GM18505 (cell line): ENCODE data around the gene BTG2.
A peak's percentile ranks its signal among the peaks of the same experiment; 100 is the strongest.
"Not testable (repeated sequence)": the region's sequence is repeated elsewhere in the genome, so short reads cannot be mapped to it uniquely, and the experiment has no call there.

Experiments
- ATAC-seq: cut with Tn5 transposase; IDR thresholded peaks from one replicate; pipeline ENCODE4 v1.9.1; 2021; ENCODE audit not compliant: unreplicated experiment
- POLR2A ChIP-seq: IDR thresholded peaks from 4 replicates; pipeline ENCODE4 v1.6.1; 2011; ENCODE audit warnings: borderline replicate concordance; ENCODE audit not compliant: insufficient read depth, insufficient read length; ENCODE audit errors: extremely low read depth

BTG2 gene

GRCh38 chr1:203291201-203292096 is 13.9 kb upstream of the BTG2 start:
- ATAC-seq: no peak
- no peak for TF ChIP-seq POLR2A

DNA sequence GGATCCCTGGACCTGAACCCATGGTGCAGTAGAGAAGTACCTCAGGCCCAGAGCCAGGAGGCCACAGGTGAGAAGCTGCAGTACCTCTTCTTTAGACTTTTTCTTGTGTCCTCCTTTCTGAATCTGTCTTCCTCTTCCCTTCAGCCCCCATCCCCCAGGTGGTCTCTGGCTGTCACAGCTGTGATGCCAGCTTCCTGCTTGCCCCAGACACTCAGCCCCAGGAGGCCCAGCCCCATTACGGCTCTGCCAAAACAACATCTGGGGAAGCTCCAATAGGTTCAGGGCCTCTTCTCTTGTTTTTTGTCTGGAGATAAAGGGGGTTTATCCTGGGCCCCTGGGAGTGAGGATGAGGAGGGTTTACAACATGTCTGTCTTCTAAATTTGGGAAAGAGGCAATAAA is 9.5 kb upstream of the BTG2 start:
- TF ChIP-seq POLR2A: no peak
- no peak for ATAC-seq

DNA sequence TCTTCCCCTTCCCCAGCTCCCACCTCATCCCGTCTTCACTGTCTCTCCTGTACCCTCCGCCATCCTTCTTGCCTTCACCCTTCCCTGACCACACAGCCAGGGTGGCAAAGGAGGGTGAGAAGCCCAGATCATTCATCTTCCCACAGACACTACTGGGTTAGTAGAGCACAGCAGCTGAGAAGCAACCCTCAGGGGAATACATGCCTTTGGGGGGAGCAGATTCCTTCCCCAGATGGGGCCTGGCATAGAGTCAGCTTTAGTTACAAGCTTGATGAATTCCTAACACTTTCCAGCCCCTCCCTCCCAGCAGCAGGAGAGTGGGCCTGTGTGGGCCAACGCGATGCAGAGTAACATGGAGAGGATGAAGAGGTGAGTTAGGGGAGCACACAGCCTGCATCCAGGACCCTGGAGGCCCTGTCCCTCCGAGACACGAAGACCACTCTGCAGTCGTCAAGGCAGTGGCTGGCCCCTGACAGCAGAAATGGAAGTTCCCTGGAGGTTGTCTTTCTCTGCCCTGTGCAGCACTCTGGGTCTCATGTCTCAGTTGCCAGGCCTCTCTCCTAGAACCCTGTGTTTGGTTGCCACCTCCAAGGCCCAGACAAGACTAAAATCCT is 8.8 kb upstream of the BTG2 start:
- ATAC-seq: no peak
- no peak for TF ChIP-seq POLR2A

DNA sequence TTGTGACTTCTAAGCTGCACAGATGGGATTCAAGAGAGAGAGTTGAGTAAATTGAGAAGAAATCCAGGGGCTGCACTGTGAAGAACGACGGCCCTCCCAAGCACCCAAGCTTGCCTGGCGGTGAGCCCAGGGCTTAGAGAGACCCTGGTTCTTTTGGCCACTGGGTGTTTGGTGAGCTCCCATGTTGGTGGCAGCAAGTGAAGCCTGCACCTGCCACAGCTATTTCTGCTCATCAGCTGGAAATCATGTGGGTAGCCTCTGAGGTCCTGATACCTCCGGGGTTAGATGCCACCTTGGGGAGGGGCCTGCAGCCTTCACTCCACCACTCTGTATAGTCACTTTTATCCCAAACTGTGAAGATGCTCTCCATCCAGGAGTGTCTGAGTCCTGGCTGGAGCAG is 6.2 kb upstream of the BTG2 start:
- TF ChIP-seq POLR2A: peak; percentile 61
- no peak for ATAC-seq

DNA sequence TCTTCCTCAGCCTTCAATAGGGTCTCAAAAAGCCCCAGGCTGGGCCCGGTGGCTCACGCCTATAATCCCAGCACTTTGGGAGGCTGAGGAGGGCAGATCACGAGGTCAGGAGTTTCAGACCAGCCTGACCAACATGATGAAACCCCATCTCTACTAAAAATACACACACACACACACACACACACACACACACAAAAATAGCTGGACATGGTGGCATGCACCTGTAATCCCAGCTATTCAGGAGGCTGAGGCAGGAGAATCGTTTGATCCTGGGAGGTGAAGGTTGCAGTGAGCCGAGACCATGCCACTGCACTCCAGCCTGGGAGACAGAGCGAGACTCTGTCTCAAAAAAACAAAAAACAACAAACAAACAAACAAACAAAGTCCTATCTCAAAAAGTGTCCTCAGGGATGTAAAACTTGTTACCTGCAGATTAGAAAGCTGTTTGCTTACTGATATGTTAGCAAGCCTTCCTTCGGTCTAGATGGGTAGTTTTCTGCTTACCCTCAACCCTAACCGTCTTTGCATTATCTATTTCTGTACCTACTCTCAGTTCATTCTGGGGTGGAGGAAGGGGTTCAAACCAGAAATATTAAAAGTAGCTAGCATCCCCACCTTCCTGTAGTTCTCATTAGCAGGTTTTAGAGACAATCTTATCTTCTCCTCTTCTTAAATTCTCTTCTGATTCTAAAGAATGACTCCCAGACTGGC is 5.4 kb upstream of the BTG2 start:
- not testable (repeated sequence) for ATAC-seq
- peak; percentile 31 for TF ChIP-seq POLR2A

DNA sequence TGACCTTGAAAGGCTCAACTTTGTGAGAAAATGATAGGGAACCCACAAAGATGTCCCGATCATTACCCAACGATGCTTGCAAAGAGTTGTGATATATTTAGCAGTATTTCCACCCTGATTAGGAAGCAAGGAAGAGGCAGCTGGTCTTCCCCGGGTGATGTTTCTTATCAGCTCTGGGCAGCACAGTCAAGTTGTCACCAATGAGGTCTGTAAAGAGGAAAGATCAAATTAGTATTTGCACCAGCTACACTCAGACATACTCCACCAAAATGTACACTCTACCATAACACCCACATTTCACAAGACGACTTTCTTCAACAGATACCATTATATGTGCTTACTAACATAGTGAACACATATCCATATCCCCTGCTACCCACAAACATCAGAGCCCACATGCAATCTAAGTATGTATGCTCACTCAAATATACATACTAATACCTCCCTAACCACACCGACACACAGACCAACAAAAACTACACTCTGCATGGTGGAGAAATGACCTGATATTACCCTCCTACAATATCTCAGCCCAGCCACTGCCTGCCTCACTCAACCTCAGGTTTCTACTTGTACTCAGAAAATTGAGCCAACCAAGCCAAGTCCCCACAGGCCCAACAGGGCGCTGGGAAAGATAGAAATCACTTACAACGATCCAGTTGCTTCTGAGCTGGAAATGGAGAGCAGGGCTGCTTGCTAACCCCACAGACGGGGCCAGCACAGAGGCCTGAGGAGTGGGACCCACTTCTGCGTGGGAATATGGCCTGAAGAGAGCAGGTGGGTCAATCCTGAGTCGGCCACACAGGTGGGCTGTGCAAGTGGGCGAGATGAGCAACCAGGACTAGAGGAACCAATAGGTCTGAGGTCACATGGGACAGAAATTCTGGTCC is 4.6 kb upstream of the BTG2 start:
- no peak for ATAC-seq
- peak; percentile 38 for TF ChIP-seq POLR2A

DNA sequence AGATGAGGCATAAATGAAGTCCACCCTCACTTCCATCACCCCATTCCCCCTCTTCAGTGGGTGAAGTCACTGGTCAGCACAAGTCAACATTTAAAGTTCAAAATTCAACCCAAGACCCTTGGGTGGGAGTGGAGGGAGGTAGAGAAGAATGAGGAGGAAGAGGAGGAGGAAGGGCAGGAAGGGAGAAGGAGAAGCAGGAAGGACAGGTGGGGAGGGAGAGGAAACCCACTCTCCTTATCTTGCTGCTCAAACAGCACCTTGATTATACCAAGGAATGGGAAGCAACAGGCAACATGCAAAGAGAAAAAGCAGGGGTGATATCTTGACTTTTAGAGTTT is 4.0 kb upstream of the BTG2 start:
- no peak for ATAC-seq
- no peak for TF ChIP-seq POLR2A

DNA sequence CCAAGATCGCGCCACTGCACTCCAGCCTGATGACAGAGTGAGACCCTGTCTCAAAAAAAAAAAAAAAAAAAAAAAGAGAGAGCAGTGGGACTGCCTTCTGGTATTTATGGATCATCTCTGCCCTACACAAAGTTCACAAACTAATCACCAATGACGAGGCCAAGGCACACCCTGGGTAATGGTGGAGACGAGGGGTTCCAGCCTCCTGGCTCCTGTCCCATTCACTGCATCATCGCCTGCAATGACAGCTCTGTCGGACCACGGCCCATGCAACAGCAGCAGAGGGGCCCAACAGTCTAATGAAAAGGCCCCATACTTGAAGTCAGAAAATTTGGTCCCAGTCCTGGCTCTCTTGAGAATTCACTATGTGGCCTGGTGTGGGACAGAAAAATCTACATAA is 2.9 kb upstream of the BTG2 start:
- TF ChIP-seq POLR2A: no peak
- ATAC-seq: no peak

DNA sequence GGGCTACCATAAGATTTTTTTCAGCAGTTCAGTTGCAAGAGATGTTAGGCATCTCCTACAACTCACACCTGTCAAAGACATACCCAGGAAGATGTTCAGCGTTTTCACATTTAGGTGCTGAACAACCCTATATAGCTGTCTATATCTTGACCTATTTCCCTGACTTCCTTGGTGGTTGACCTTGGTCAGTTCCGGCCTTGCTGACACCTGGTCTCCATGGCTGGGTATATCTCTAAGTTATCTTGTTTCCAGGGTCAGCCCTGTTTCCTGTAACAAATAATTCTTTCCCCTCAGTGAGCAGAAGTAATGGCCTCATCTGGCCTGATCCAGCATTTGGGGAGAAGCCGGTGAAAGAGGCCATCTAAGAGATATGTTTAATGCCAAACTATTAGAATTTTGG is 2.4 kb upstream of the BTG2 start:
- ATAC-seq: no peak
- TF ChIP-seq POLR2A: no peak

GRCh38 chr1:203304391-203304918 is 864 bp upstream of the BTG2 start:
- ATAC-seq: no peak

DNA sequence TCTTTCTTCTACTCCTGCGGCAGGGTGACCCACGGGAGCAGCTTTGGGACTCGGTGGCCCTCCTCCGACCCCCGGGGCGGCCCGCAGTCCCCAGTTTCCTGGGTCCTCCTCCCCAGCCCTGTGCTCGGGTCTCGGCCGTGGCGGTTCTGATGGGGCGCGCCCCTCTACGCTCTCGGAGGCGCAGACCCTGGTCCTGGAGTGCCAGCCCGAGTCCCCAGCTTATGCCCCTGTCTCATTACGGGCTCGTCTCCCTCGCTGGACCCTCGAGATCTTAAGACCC is 430 bp downstream of the BTG2 start:
- peak; percentile 10 for ATAC-seq
- no peak for TF ChIP-seq POLR2A

More at GRCh38 chr1:203304391-203304918, 864 bp upstream of the BTG2 start:
- no peak for TF ChIP-seq POLR2A

GRCh38 chr1:203306089-203306964 is 1.0 kb downstream of the BTG2 start:
- no peak for TF ChIP-seq POLR2A
- peak; percentile 0 for ATAC-seq
